GM23338 (cell line): ENCODE measurements around the gene ADGRD1. TPM values are rescaled to one million over a fixed set of nuclear protein-coding genes. Genes with fewer than 3 reads are reported as not detected.

Source experiments
- ATAC-seq: fragments of 200-7000 bp; cut with Tn5 transposase; 3 replicates; pipeline ENCODE4 v1.9.1; 2020
- DNase-seq: peaks from one replicate; pipeline ENCODE4 v3.0.0-alpha.2; 2015; ENCODE audit warnings: low spot score
- H2AFZ ChIP-seq: fragments of 200-600 bp; sonication (generic); 2 replicates; pipeline ENCODE4 v1.8.0; 2016; ENCODE audit warnings: antibody characterized with exemption, mild to moderate bottlenecking, moderate library complexity
- H3F3A ChIP-seq: fragments of 200-600 bp; sonication (generic); replicated peaks from 2 replicates; pipeline ENCODE4 v1.8.0; 2017; ENCODE audit warnings: antibody characterized with exemption, mixed run types, low read depth
- H3K27ac ChIP-seq: fragments of 200-600 bp; sonication (generic); 2 replicates; pipeline ENCODE4 v1.6.1; 2016; ENCODE audit warnings: low read depth
- H3K27me3 ChIP-seq: fragments of 200-600 bp; sonication (generic); 2 replicates; pipeline ENCODE4 v1.8.0; 2016; ENCODE audit warnings: mild to moderate bottlenecking, mixed run types, moderate library complexity; ENCODE audit not compliant: insufficient read depth
- H3K36me3 ChIP-seq: fragments of 200-600 bp; sonication (generic); 2 replicates; pipeline ENCODE4 v1.8.0; 2016; ENCODE audit warnings: mild to moderate bottlenecking; ENCODE audit not compliant: insufficient read depth
- H3K4me1 ChIP-seq: fragments of 200-600 bp; sonication (generic); 2 replicates; pipeline ENCODE4 v1.8.0; 2016; ENCODE audit warnings: mild to moderate bottlenecking, moderate library complexity; ENCODE audit not compliant: insufficient read depth
- H3K4me2 ChIP-seq: fragments of 200-600 bp; sonication (generic); 2 replicates; pipeline ENCODE4 v1.7.1; 2017; ENCODE audit warnings: mixed run types
- H3K4me3 ChIP-seq: fragments of 200-600 bp; sonication (generic); 2 replicates; pipeline ENCODE4 v1.6.1; 2016; ENCODE audit warnings: mixed run types
- H3K79me2 ChIP-seq: fragments of 200-600 bp; sonication (generic); replicated peaks from 2 replicates; pipeline ENCODE4 v1.8.0; 2017; ENCODE audit warnings: mild to moderate bottlenecking; ENCODE audit not compliant: insufficient read depth
- H3K9me2 ChIP-seq: fragments of 200-600 bp; sonication (generic); 2 replicates; pipeline ENCODE4 v1.8.0; 2017; ENCODE audit not compliant: insufficient read depth
- H4K20me1 ChIP-seq: fragments of 200-600 bp; sonication (generic); replicated peaks from 2 replicates; pipeline ENCODE4 v1.8.0; 2017; ENCODE audit warnings: mild to moderate bottlenecking; ENCODE audit not compliant: insufficient read depth
- H3K27ac Mint-ChIP-seq: 2 replicates; pipeline ENCODE4 v1.8.0; 2020; ENCODE audit warnings: inconsistent platforms, mild to moderate bottlenecking, moderate library complexity, mixed read lengths
- H3K27me3 Mint-ChIP-seq: 3 replicates; pipeline ENCODE4 v1.8.0; 2022; ENCODE audit warnings: low read depth, mild to moderate bottlenecking, moderate library complexity, mixed read lengths, inconsistent platforms; ENCODE audit not compliant: insufficient read depth, poor library complexity
- H3K36me3 Mint-ChIP-seq: 3 replicates; pipeline ENCODE4 v1.8.0; 2021; ENCODE audit warnings: low read depth, mild to moderate bottlenecking, inconsistent platforms, moderate library complexity, mixed read lengths
- H3K4me1 Mint-ChIP-seq: 3 replicates; pipeline ENCODE4 v1.8.0; 2020; ENCODE audit warnings: mild to moderate bottlenecking, inconsistent platforms, mixed read lengths
- H3K4me3 Mint-ChIP-seq: 3 replicates; pipeline ENCODE4 v1.8.0; 2021; ENCODE audit warnings: moderate library complexity, mild to moderate bottlenecking, inconsistent platforms, mixed read lengths
- H3K9me3 Mint-ChIP-seq: 3 replicates; pipeline ENCODE4 v1.8.0; 2020; ENCODE audit warnings: moderate library complexity, mild to moderate bottlenecking, inconsistent platforms, mixed read lengths
- CREB1 ChIP-seq: fragments of 250-450 bp; sonication (Bioruptor Pico); IDR thresholded peaks from 2 replicates; pipeline ENCODE4 v1.5.0; 2020; ENCODE audit warnings: low read depth, mild to moderate bottlenecking, moderate library complexity
- EZH2phosphoT487 ChIP-seq: fragments of 200-600 bp; sonication (generic); IDR thresholded peaks from one replicate; pipeline ENCODE4 v1.8.1; 2018; ENCODE audit warnings: antibody characterized with exemption; ENCODE audit not compliant: unreplicated experiment
- NANOG ChIP-seq: IDR thresholded peaks from 2 replicates; pipeline ENCODE4 v1.6.1; 2016; ENCODE audit warnings: antibody characterized with exemption, borderline replicate concordance
- POLR2AphosphoS5 ChIP-seq: IDR thresholded peaks from 2 replicates; pipeline ENCODE4 v1.6.1; 2016; ENCODE audit warnings: antibody characterized with exemption, low read depth
- STAT1 ChIP-seq: IDR thresholded peaks from one replicate; pipeline ENCODE4 v1.6.1; 2016; ENCODE audit warnings: antibody characterized with exemption; ENCODE audit not compliant: unreplicated experiment
- polyA plus RNA-seq: library from polyadenylated mRNA; unstranded; fragments of >200 nt; fragmentation: Nextera tagmentation; extraction: Ambion mirVana; gene quantifications from 2 replicates; pipeline ENCODE4 v1.2.1, GENCODE V29; 2016
- total RNA-seq: library from RNA; depleted of rRNA; stranded (reverse); fragments of >200 nt; shearing (Covaris generic); gene quantifications from 2 replicates; pipeline ENCODE4 v1.2.3, GENCODE V29; 2014
- TF ChIP-seq, protein P1 (sequence below): fragments of 250-450 bp; sonication (Bioruptor Pico); IDR thresholded peaks from 2 replicates; pipeline ENCODE4 v1.5.0; 2020; ENCODE audit warnings: mild to moderate bottlenecking, moderate library complexity
- TF ChIP-seq, protein P2 (sequence below): IDR thresholded peaks from 2 replicates; pipeline ENCODE4 v1.6.1; 2016; ENCODE audit warnings: antibody characterized with exemption

ADGRD1 gene
- total and polyA plus RNA-seq, 2 experiments from 2014 or later = 1.4 TPM; not detected in 1

DNA sequence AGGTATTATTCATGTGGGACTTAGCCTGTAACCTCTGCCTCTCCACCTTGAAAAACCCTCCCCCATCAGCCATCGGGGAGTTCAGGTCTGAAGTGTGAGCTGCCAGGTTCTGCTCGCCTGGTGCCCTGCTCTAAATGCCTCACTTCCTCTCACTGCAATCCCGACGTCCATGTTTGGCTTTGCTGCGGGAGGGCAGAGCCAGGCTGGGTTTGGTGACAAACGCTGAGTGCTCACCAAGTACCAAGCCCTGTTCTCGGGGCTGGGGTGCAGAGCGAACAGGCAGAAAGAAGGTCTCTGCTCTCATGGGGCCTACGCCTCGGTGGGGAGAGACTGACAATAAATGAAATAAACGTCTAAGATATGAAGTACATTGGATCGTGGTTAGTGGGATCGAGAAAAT, 2.1 kb upstream of the ADGRD1 start:
- TF ChIP-seq POLR2AphosphoS5 (no peak), EZH2phosphoT487 (no peak), STAT1 (no peak), NANOG (no peak), CREB1 (CRISPR knock-in tag) (no peak)
- TF ChIP-seq, protein P1, sequence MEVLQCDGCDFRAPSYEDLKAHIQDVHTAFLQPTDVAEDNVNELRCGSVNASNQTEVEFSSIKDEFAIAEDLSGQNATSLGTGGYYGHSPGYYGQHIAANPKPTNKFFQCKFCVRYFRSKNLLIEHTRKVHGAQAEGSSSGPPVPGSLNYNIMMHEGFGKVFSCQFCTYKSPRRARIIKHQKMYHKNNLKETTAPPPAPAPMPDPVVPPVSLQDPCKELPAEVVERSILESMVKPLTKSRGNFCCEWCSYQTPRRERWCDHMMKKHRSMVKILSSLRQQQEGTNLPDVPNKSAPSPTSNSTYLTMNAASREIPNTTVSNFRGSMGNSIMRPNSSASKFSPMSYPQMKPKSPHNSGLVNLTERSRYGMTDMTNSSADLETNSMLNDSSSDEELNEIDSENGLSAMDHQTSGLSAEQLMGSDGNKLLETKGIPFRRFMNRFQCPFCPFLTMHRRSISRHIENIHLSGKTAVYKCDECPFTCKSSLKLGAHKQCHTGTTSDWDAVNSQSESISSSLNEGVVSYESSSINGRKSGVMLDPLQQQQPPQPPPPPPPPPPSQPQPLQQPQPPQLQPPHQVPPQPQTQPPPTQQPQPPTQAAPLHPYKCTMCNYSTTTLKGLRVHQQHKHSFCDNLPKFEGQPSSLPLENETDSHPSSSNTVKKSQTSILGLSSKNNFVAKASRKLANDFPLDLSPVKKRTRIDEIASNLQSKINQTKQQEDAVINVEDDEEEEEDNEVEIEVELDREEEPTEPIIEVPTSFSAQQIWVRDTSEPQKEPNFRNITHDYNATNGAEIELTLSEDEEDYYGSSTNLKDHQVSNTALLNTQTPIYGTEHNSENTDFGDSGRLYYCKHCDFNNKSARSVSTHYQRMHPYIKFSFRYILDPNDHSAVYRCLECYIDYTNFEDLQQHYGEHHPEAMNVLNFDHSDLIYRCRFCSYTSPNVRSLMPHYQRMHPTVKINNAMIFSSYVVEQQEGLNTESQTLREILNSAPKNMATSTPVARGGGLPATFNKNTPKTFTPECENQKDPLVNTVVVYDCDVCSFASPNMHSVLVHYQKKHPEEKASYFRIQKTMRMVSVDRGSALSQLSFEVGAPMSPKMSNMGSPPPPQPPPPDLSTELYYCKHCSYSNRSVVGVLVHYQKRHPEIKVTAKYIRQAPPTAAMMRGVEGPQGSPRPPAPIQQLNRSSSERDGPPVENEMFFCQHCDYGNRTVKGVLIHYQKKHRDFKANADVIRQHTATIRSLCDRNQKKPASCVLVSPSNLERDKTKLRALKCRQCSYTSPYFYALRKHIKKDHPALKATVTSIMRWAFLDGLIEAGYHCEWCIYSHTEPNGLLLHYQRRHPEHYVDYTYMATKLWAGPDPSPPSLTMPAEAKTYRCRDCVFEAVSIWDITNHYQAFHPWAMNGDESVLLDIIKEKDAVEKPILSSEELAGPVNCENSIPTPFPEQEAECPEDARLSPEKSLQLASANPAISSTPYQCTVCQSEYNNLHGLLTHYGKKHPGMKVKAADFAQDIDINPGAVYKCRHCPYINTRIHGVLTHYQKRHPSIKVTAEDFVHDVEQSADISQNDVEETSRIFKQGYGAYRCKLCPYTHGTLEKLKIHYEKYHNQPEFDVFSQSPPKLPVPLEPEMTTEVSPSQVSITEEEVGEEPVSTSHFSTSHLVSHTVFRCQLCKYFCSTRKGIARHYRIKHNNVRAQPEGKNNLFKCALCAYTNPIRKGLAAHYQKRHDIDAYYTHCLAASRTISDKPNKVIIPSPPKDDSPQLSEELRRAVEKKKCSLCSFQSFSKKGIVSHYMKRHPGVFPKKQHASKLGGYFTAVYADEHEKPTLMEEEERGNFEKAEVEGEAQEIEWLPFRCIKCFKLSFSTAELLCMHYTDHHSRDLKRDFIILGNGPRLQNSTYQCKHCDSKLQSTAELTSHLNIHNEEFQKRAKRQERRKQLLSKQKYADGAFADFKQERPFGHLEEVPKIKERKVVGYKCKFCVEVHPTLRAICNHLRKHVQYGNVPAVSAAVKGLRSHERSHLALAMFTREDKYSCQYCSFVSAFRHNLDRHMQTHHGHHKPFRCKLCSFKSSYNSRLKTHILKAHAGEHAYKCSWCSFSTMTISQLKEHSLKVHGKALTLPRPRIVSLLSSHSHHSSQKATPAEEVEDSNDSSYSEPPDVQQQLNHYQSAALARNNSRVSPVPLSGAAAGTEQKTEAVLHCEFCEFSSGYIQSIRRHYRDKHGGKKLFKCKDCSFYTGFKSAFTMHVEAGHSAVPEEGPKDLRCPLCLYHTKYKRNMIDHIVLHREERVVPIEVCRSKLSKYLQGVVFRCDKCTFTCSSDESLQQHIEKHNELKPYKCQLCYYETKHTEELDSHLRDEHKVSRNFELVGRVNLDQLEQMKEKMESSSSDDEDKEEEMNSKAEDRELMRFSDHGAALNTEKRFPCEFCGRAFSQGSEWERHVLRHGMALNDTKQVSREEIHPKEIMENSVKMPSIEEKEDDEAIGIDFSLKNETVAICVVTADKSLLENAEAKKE (CRISPR knock-in tag) = no peak
- TF ChIP-seq, protein P2, sequence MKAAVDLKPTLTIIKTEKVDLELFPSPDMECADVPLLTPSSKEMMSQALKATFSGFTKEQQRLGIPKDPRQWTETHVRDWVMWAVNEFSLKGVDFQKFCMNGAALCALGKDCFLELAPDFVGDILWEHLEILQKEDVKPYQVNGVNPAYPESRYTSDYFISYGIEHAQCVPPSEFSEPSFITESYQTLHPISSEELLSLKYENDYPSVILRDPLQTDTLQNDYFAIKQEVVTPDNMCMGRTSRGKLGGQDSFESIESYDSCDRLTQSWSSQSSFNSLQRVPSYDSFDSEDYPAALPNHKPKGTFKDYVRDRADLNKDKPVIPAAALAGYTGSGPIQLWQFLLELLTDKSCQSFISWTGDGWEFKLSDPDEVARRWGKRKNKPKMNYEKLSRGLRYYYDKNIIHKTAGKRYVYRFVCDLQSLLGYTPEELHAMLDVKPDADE = no peak
- no peak overlapping the region for H3K27ac Mint-ChIP-seq

More for the DNA sequence above, 2.1 kb upstream of the ADGRD1 start:
- Histone ChIP-seq H3K4me2 (no peak overlapping the region), H3K36me3 (no peaks in the 10 kb centered on the region), H3K27me3 (no peaks in the 10 kb centered on the region), H3F3A (peaks cover under 1% of the 10 kb centered on the region; the same call in 1 of the 2 replicates), H4K20me1 (no peaks in the 10 kb centered on the region), H3K79me2 (no peaks in the 10 kb centered on the region), H3K4me3 (no peak overlapping the region), H3K27ac (no peak overlapping the region), H2AFZ (peak overlapping the region; percentile 70), H3K4me1 (peaks cover 25% of the 10 kb centered on the region), H3K9me2 (peaks cover 9% of the 10 kb centered on the region)
- Mint-ChIP-seq H3K4me1 (peaks cover 46% of the 10 kb centered on the region), H3K9me3 (peaks cover 18% of the 10 kb centered on the region), H3K4me3 (no peak overlapping the region), H3K36me3 (peaks cover 16% of the 10 kb centered on the region), H3K27me3 (peaks cover 18% of the 10 kb centered on the region)
- ATAC-seq (no peak), DNase-seq (no peak)
